NCI-H748 (cell line): ENCODE results near the gene SUPT20HL1.

Experiments
- DNase-seq: peaks from one replicate; lab custom pipeline; 2025; ENCODE audit not compliant: unreplicated experiment; lab: John Stamatoyannopoulos, UW

The SUPT20HL1 gene

DNA sequence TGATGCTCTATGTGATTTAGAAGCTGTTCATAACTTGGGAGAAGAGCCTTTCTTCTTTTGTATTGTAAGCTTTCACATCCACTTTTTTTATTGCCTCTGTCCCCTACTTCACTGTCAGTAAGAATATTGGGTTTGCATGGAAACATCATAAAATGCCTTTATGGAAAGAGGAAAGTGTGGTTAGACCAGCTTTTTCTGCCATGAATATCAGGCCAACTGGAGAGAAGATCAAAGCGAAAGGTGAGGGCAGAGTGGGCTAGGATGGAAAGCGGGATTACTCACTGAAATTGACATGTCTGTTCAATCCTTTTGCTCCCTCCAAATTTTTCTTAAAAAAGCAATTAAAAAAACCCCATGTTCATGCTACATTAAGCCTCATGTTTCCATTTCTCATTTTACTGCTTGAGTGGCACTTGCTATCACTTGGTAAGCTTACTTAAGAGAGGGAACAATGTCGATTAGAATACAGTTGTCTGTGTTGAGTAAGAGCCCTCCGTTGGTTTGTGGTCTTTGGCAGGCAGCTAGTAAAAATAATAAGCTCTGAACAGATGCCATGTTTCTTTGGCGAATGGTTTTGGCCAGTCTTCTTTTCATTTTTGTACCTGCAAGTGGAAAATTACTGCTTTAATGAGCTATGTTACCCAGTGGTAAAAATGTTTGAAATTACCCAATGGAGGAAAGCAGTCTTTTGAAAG is 35.9 kb downstream of the SUPT20HL1 start:
- no peak for DNase-seq

DNA sequence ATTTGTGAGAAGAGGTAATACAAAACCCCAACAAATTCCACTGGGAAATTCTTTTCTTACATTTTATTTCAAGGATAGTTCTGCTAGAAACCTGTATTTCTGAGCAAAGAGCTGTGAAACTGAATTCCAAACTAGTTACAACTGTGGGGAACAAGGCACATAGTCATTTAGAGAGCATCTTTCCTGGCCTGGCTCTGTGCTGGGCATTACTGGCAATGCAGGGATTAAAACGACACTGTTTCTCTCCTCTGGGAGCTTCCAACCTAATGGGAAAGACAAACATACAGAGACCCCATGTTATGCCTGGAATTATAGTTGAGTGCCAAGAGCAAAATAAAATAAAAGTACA is 36.5 kb downstream of the SUPT20HL1 start:
- DNase-seq: no peak

DNA sequence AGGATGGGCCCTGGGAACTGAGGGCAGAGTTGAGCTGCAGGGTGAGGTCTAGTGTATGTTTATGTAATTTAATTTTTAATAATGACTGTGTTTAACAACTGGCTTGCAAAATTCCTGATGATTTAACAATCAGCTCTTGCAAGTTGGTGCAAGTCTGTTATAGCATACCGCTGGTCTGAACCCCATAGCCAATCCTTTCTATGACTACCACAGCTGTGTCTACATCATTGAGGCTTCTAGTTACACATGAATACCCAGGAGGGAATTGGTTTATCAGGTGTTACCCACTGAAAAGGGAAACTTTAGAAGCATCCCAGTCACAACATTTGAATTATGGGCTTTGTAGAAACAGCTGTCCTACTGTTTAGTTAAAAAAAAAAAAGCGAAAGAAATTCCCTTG is 38.3 kb downstream of the SUPT20HL1 start:
- no peak for DNase-seq

DNA sequence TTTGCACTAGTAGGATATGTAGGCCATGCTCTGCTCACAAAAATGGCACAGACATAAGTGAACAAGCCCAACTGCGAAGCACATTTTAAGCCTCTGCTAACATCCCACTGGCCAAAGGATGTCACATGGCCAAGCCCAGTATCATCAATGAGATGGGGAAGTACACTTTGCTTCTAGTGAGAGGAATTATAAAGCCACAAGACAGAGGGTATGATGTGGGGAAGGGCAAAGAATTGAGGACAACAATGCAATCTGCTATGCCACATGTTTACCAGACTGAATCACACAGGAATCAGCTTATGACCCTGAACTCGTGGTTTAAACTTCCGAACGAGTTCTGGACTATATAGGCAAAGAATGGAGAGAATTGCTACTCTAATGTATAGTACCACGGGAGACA is 39.1 kb downstream of the SUPT20HL1 start:
- no peak for DNase-seq

DNA sequence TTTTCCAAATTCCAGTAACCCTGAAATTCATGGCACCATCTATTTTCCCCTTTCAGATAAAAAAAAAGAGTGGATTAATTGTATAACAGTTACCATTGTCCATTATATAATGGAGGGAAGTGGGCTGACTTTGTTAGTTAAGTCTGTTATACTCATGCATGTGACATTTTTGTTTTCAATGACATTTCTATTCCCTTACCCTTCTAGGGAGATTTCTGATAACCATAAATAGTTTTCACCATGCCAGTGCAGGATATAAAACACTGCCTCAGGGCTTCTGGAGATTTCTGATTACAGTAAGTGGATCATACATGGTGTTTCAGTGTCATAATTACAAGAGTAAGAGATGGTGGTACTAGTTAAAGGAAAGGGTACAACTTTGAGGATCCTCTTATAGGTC is 45.5 kb downstream of the SUPT20HL1 start:
- no peak for DNase-seq
